SW480 (cell line): ENCODE measurements around the gene CDRT4.
A peak's percentile ranks its signal among the peaks of the same experiment; 100 is the strongest.
"Not testable (repeated sequence)": the region's sequence is repeated elsewhere in the genome, so short reads cannot be mapped to it uniquely, and the experiment has no call there.

Experiments used
- DNase-seq: peaks from one replicate; pipeline ENCODE4 v3.0.0-alpha.2; 2016; ENCODE audit warnings: low spot score

CDRT4 gene

GRCh38 chr17:15467592-15467991, at the start of gene CDRT4:
TSS of gene CDRT4 (minus strand) at chr17:15467621. CDS start at chr17:15440238, 27,383 bp downstream.
- DNase-seq: no peak

GRCh38 chr17:15516150-15516549, 48.7 kb upstream of the CDRT4 start:
- DNase-seq: no peak

GRCh38 chr17:15514469-15514868, 47.0 kb upstream of the CDRT4 start:
- no peak for DNase-seq

GRCh38 chr17:15513856-15514459, 46.5 kb upstream of the CDRT4 start:
- no peak for DNase-seq

GRCh38 chr17:15513058-15513791, 45.8 kb upstream of the CDRT4 start:
- no peak for DNase-seq

- no peak for DNase-seq
Observed at GRCh38 chr17:15512071-15512709, 44.8 kb upstream of the CDRT4 start.

- DNase-seq: peak; percentile 31
Observed at GRCh38 chr17:15511142-15511541, 43.7 kb upstream of the CDRT4 start.

- no peak for DNase-seq
Observed at GRCh38 chr17:15510361-15510760, 42.9 kb upstream of the CDRT4 start.

- DNase-seq: no peak
Observed at GRCh38 chr17:15509095-15509494, 41.7 kb upstream of the CDRT4 start.

- DNase-seq: no peak
Observed at GRCh38 chr17:15508466-15508865, 41.0 kb upstream of the CDRT4 start.

- DNase-seq: no peak
Observed at GRCh38 chr17:15507896-15508295, 40.5 kb upstream of the CDRT4 start.

- no peak for DNase-seq
Observed at GRCh38 chr17:15507001-15507400, 39.6 kb upstream of the CDRT4 start.

GRCh38 chr17:15505708-15506107, 38.3 kb upstream of the CDRT4 start:
- DNase-seq: not testable (repeated sequence)

- DNase-seq: no peak
Observed at GRCh38 chr17:15503731-15504130, 36.3 kb upstream of the CDRT4 start.

GRCh38 chr17:15502369-15503112, 35.1 kb upstream of the CDRT4 start:
- DNase-seq: peak; percentile 74

GRCh38 chr17:15501793-15502192, 34.4 kb upstream of the CDRT4 start:
- DNase-seq: no peak

- DNase-seq: no peak
Observed at GRCh38 chr17:15501282-15501681, 33.9 kb upstream of the CDRT4 start.

GRCh38 chr17:15498107-15498506, 30.7 kb upstream of the CDRT4 start:
- DNase-seq: no peak

- DNase-seq: no peak
Observed at GRCh38 chr17:15496735-15497670, 29.6 kb upstream of the CDRT4 start.

- DNase-seq: no peak
Observed at GRCh38 chr17:15494821-15495220, 27.4 kb upstream of the CDRT4 start.

- DNase-seq: no peak
Observed at GRCh38 chr17:15493693-15494035, 26.2 kb upstream of the CDRT4 start.
